ENCODE results near the gene RABGEF1. TPM values are rescaled to one million over a fixed set of nuclear protein-coding genes. Genes with fewer than 3 reads are reported as not detected.
"Not testable (repeated sequence)": the region's sequence is repeated elsewhere in the genome, so short reads cannot be mapped to it uniquely, and the experiment has no call there.

The RABGEF1 gene
- total and polyA plus RNA-seq, 9 of the 15 experiments (the other 6 are each of a cell fraction or from before 2014, with no cell fraction given): 7.0 to 29.3 (median 20.5) TPM

GRCh38 chr7:66741710-66742049, 1.1 kb downstream of the RABGEF1 start (continued):
- TF ChIP-seq ZBTB40 (IDR thresholded peaks at IDR 0.05) (0 out of 2 replicates have a peak, but pooled peaks have one; percentile 2), ZBTB40 (CRISPR knock-in tag; IDR thresholded peaks at IDR 0.05) (no peak), RHOXF2B (CRISPR knock-in tag; conservative IDR thresholded peaks at IDR 0.05) (no peak), CBX3 (IDR thresholded peaks at IDR 0.05; ENCODE audit: borderline replicate concordance in 1 of 2, low read length in 2 of 2) (0 out of 3 replicates have a peak, but pooled peaks of 1 of the 2 experiments have one; percentile 2), ZNF121 (CRISPR knock-in tag; conservative IDR thresholded peaks at IDR 0.05) (peak; percentile 97), ZNF174 (CRISPR knock-in tag; IDR thresholded peaks at IDR 0.05) (no peak), BCOR (IDR thresholded peaks at IDR 0.05) (peak; percentile 26; the same call in 1 of the 2 replicates), KDM1A (IDR thresholded peaks at IDR 0.05) (peak; percentile 21 to 31; a peak in 1 of 4 replicates), PHF21A (IDR thresholded peaks at IDR 0.05; ENCODE audit: borderline replicate concordance, low read depth) (no peak), MNT (conservative IDR thresholded peaks at IDR 0.05) (no peak), RBM15 (IDR thresholded peaks at IDR 0.05; ENCODE audit: insufficient read depth, low read length) (no peak), PHTF2 (CRISPR knock-in tag; IDR thresholded peaks at IDR 0.05) (no peak), ZKSCAN1 (IDR thresholded peaks at IDR 0.05; ENCODE audit: low read depth, low read length) (no peak)

GRCh38 chr7:66742298-66742697, 1.8 kb downstream of the RABGEF1 start:
- in situ Hi-C loops (cut with MboI); CTCF ChIA-PET (ENCODE audit: low intra/inter-chr PET ratio); BruUV-seq (replicated peaks); H3K9me3 ChIP-seq (replicated peaks; ENCODE audit: control insufficient read depth, insufficient read depth, low read depth, low read length); ATAC-seq; H3K9ac ChIP-seq (ENCODE audit: insufficient read depth in 1 of 2, low read depth in 2 of 2, low read length in 2 of 2); H3K27ac ChIP-seq (ENCODE audit: extremely low read depth, low read depth, low read length); FAIRE-seq; H3K36me3 ChIP-seq (ENCODE audit: control insufficient read depth, insufficient read depth, low read length); DNase-seq (ENCODE audit: extremely low read depth in 1 of 4, low spot score in 3 of 4); H3K9me1 ChIP-seq (ENCODE audit: control insufficient read depth, insufficient read depth, low read length); H3K4me3 ChIP-seq; H2AFZ ChIP-seq (ENCODE audit: low read depth, low read length); H4K20me1 ChIP-seq (replicated peaks; ENCODE audit: control insufficient read depth, insufficient read depth, low read length); H3K27me3 ChIP-seq (ENCODE audit: control insufficient read depth in 2 of 2, insufficient read depth in 2 of 2, low read length in 2 of 2): not testable (repeated sequence)
- POLR2A ChIA-PET: interaction anchor here (0.6 to 1.4 kb wide), 5 partner anchors 10 to 249 kb away, joined by 3 to 4 read pairs (median 3); no protein-coding TSS in a partner anchor
- Histone ChIP-seq H3K4me2 (ENCODE audit: insufficient read depth, low read length) (peak overlapping the region; percentile 6; the same call in 1 of the 2 replicates), H3K79me2 (ENCODE audit: control insufficient read depth, insufficient read depth, low read length) (peaks cover 61% of the 10 kb centered on the region), H3K4me1 (replicated peaks in 1 of 2; ENCODE audit: control insufficient read depth in 2 of 2, insufficient read depth in 2 of 2, low read length in 2 of 2) (peaks cover 2 to 32% of the 10 kb centered on the region in 2 experiments; a peak in 3 of 5 replicates)
- WGBS (ENCODE audit: insufficient coverage, low coverage, missing lambda C conversion rate): 45% methylated on average over 4 of the region's 4 CpGs
- intact Hi-C loops (cut with micrococcal nuclease): loop anchor here (5.0 to 10.0 kb wide), 2 partner anchors 187 to 255 kb away; partner anchors contain the start of genes SBDS and TYW1
